HepG2 (cell line): Measurements from ENCODE around the gene C2orf81.

ENCODE experiments used
- BRCA1 ChIP-seq: sonication (generic); formaldehyde crosslinking; IDR thresholded peaks from 2 replicates; pipeline ENCODE4 v1.4.0; 2020; ENCODE audit warnings: missing genetic modification reagents
- KAT8 ChIP-seq: IDR thresholded peaks from 2 replicates; pipeline ENCODE4 v1.6.1; 2016; ENCODE audit warnings: missing genetic modification reagents, missing compliant biosample characterization
- PHB2 ChIP-seq: fragments of 450-650 bp; IDR thresholded peaks from 2 replicates; pipeline ENCODE4 v1.6.1; 2018; ENCODE audit not compliant: partially characterized antibody
- SMAD3 ChIP-seq: sonication (generic); formaldehyde crosslinking; IDR thresholded peaks from 2 replicates; pipeline ENCODE4 v1.4.0; 2020; ENCODE audit warnings: missing genetic modification reagents
- TCF7L2 ChIP-seq: IDR thresholded peaks from 2 replicates; pipeline ENCODE4 v1.6.1; 2011; ENCODE audit warnings: mild to moderate bottlenecking, low read depth, low read length, moderate library complexity
- ZNF136 ChIP-seq: sonication (generic); formaldehyde crosslinking; IDR thresholded peaks from 2 replicates; pipeline ENCODE4 v1.8.1; 2022; ENCODE audit warnings: low read depth, mild to moderate bottlenecking, moderate library complexity, missing genetic modification reagents
- TF ChIP-seq, protein P1 (sequence below): sonication (generic); formaldehyde crosslinking; IDR thresholded peaks from 2 replicates; pipeline ENCODE4 v1.8.1; 2023; ENCODE audit warnings: mild to moderate bottlenecking, missing genetic modification reagents
- TF ChIP-seq, protein P2 (sequence below): sonication (generic); formaldehyde crosslinking; conservative IDR thresholded peaks from 2 replicates; pipeline ENCODE4 v1.4.0; 2020; ENCODE audit warnings: mild to moderate bottlenecking, missing genetic modification reagents, moderate library complexity

DNA sequence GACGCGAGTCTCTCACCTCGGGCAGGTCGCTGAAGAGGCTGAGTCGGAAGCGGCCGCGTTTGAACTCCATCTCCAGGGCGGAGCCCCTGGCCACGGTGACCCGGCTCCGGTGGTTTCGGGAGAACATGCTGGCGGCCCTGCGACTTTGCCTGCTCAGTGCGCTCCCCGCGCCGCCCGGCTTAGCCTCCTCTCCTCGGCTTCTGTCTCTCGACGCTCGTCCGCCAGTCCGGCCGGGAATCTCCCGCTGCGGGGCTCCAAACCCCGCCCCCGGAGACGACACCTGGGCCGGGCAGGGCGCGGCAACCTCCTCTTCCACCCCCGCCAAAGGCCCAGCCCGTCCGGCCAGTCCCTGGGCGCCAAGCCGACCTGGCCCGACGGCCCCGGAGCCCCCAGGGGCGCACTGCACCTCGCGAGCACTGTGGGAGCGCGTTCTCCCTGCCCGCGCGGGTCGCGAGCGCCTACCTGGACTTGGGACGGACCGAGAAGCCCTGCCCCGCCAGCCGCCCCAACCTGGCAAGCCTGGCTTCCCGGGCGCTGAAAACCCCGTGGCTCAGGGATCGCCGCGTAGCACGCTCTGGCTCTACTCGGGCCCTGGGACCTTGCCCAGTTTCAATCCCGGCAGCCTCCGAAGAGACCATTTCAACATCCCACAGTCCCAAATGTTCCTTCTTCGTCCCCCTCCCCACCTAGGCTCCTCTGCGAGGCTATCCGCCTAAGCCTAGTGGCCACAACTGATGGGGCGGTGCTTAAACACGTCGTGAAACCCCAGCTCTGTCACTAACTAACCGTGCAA is 20.5 kb upstream of the C2orf81 start, which contains the start of gene RTKN:
- TF ChIP-seq ZNF136 (CRISPR knock-in tag) (peak; percentile 93; the same call in 1 of the 2 replicates), TCF7L2 (no peak), PHB2 (no peak), KAT8 (CRISPR knock-in tag) (peak; percentile 49), BRCA1 (CRISPR knock-in tag) (0 out of 2 replicates have a peak, but pooled peaks have one; percentile 72), SMAD3 (CRISPR knock-in tag) (peak; percentile 80)
- TF ChIP-seq, protein P1, sequence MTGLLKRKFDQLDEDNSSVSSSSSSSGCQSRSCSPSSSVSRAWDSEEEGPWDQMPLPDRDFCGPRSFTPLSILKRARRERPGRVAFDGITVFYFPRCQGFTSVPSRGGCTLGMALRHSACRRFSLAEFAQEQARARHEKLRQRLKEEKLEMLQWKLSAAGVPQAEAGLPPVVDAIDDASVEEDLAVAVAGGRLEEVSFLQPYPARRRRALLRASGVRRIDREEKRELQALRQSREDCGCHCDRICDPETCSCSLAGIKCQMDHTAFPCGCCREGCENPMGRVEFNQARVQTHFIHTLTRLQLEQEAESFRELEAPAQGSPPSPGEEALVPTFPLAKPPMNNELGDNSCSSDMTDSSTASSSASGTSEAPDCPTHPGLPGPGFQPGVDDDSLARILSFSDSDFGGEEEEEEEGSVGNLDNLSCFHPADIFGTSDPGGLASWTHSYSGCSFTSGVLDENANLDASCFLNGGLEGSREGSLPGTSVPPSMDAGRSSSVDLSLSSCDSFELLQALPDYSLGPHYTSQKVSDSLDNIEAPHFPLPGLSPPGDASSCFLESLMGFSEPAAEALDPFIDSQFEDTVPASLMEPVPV (CRISPR knock-in tag), result peak; percentile 35
- TF ChIP-seq, protein P2, sequence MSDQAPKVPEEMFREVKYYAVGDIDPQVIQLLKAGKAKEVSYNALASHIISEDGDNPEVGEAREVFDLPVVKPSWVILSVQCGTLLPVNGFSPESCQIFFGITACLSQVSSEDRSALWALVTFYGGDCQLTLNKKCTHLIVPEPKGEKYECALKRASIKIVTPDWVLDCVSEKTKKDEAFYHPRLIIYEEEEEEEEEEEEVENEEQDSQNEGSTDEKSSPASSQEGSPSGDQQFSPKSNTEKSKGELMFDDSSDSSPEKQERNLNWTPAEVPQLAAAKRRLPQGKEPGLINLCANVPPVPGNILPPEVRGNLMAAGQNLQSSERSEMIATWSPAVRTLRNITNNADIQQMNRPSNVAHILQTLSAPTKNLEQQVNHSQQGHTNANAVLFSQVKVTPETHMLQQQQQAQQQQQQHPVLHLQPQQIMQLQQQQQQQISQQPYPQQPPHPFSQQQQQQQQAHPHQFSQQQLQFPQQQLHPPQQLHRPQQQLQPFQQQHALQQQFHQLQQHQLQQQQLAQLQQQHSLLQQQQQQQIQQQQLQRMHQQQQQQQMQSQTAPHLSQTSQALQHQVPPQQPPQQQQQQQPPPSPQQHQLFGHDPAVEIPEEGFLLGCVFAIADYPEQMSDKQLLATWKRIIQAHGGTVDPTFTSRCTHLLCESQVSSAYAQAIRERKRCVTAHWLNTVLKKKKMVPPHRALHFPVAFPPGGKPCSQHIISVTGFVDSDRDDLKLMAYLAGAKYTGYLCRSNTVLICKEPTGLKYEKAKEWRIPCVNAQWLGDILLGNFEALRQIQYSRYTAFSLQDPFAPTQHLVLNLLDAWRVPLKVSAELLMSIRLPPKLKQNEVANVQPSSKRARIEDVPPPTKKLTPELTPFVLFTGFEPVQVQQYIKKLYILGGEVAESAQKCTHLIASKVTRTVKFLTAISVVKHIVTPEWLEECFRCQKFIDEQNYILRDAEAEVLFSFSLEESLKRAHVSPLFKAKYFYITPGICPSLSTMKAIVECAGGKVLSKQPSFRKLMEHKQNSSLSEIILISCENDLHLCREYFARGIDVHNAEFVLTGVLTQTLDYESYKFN (CRISPR knock-in tag), result peak; percentile 78
